PFSK-1 (cell line): ENCODE results near the gene JAG1.
A peak's percentile ranks its signal among the peaks of the same experiment; 100 is the strongest.

Experiments
- FOXP2 ChIP-seq: optimal IDR thresholded peaks from 2 replicates; pipeline ENCODE3; 2011; ENCODE audit warnings: borderline replicate concordance, control low read depth, inconsistent platforms; ENCODE audit not compliant: insufficient read depth; ENCODE audit errors: extremely low read length, extremely low read depth
- POLR2AphosphoS5 ChIP-seq: IDR thresholded peaks from 2 replicates; pipeline ENCODE4 v1.6.1; 2012; ENCODE audit warnings: low read depth, mild to moderate bottlenecking, control low read depth, low read length, moderate library complexity
- SIN3A ChIP-seq: IDR thresholded peaks from 2 replicates; pipeline ENCODE4 v1.6.1; 2012; ENCODE audit warnings: mild to moderate bottlenecking, low read length, moderate library complexity, borderline replicate concordance; ENCODE audit not compliant: insufficient read depth
- TAF1 ChIP-seq: IDR thresholded peaks from 2 replicates; pipeline ENCODE4 v1.6.1; 2012; ENCODE audit warnings: low read length, control low read depth, borderline replicate concordance; ENCODE audit not compliant: insufficient read depth
- TF ChIP-seq, protein P1 (sequence below), 2 experiments: IDR thresholded peaks; 2 replicates each; pipeline versions ENCODE4 v1.6.1 to v1.8.0; 2011 to 2012; ENCODE audit warnings: low read depth in 2 of 2, low read length in 2 of 2, control low read depth in 1 of 2, inconsistent platforms in 1 of 2, mild to moderate bottlenecking in 1 of 2, moderate library complexity in 1 of 2; ENCODE audit not compliant: insufficient read depth in 1 of 2

The JAG1 gene

DNA sequence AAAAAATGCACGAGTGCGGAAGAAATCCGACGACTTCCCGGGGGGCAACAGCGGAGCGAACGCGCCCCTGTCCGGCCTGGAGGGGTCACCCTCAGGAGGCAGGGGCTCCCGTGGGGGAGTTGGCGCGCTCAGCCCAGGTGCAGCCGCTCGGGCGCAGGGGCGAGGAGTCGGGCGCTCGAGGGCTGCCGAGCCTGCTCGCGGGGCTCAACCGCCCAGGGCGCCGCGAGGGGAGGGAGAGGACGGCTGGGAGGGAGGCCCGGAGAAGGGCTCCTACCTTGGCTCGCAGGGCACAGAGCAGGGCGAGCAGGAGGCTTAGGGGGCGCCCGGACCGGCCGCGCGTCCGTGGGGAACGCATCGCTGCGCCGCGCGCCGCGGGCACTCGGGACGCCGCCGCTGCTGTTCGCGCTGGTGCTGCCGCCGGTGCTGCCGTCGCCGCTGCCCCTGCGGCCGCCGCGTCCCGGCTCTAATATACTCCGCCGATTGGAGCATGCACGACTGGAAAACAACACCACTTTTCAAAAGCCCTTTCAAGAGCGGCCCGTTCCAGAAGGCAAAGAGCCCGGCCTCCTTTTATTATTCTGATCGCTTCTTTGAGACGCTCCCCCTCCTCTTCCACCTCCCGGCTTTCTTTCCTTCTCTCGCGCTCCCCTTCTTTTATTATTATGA lies 490 bp downstream of the JAG1 start:
- TF ChIP-seq FOXP2: no peak
- TF ChIP-seq, protein P1, sequence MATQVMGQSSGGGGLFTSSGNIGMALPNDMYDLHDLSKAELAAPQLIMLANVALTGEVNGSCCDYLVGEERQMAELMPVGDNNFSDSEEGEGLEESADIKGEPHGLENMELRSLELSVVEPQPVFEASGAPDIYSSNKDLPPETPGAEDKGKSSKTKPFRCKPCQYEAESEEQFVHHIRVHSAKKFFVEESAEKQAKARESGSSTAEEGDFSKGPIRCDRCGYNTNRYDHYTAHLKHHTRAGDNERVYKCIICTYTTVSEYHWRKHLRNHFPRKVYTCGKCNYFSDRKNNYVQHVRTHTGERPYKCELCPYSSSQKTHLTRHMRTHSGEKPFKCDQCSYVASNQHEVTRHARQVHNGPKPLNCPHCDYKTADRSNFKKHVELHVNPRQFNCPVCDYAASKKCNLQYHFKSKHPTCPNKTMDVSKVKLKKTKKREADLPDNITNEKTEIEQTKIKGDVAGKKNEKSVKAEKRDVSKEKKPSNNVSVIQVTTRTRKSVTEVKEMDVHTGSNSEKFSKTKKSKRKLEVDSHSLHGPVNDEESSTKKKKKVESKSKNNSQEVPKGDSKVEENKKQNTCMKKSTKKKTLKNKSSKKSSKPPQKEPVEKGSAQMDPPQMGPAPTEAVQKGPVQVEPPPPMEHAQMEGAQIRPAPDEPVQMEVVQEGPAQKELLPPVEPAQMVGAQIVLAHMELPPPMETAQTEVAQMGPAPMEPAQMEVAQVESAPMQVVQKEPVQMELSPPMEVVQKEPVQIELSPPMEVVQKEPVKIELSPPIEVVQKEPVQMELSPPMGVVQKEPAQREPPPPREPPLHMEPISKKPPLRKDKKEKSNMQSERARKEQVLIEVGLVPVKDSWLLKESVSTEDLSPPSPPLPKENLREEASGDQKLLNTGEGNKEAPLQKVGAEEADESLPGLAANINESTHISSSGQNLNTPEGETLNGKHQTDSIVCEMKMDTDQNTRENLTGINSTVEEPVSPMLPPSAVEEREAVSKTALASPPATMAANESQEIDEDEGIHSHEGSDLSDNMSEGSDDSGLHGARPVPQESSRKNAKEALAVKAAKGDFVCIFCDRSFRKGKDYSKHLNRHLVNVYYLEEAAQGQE (IDR thresholded peaks at IDR 0.05; ENCODE audit: insufficient read depth in 1 of 2, low read depth in 2 of 2, low read length in 2 of 2): no peak
- no peak for TF ChIP-seq SIN3A
- TF ChIP-seq POLR2AphosphoS5: no peak
- TF ChIP-seq TAF1: no peak

DNA sequence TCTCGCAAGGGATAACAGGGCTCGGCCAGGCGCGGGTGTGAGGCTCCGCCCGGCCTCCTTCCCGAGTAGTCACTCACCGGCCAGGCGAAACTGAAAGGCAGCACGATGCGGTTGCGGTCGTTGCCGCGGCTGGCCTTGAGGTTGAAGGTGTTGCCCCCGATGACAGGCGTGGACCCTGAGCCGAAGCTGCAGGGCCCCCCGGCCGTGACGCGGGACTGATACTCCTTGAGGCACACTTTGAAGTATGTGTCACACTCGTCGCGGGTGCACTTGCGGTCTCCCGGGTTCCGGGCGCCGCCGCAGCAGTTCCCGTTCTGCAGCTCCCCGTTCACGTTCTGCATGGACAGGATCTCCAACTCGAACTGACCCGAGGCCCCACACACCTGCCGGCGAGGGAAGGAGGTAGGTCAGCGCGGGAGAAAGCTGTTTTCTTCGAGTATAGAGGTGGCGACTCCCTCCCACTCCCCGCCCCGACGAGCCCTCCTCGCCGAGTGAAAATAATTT lies 1.1 kb downstream of the JAG1 start:
- TF ChIP-seq POLR2AphosphoS5 (no peak), TAF1 (no peak), SIN3A (no peak), FOXP2 (no peak)
- TF ChIP-seq, protein P1 (IDR thresholded peaks at IDR 0.05; ENCODE audit: insufficient read depth in 1 of 2, low read depth in 2 of 2, low read length in 2 of 2): no peak

DNA sequence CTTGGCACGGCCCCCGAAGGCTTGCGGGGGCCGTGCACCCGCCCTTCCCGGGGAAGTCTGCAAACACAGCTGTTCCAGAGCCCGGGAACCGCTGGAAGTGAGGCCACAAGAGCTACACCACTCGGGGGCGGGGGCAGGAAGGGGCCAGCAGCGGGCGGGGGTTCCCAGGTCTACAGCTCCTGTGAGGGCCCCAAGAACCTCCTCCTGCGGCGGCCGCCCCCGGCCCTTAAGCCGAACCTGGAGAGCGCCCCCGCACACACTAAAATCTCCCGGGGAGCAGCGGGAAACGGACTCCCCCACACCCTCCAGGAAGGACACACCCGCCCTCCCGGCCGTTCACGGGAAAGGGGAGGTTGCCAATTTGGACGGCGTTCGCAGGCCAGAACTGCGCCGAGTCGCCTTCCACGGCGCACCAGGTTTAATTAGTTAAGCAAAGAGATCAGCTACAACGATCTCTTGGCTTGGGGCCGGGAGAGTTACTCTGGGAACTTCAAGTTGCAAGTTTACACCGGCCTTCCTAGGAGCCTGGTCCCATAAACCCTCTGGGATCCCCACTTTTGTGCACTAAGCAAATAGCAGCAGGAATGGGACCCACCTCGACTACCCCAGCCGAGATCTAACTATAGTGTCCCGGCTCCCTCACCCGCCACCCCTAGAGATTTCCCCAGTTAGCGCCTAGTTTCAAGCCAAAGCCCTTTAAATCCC lies 1.7 kb downstream of the JAG1 start:
- TF ChIP-seq TAF1: no peak
- TF ChIP-seq, protein P1 (IDR thresholded peaks at IDR 0.05; ENCODE audit: insufficient read depth in 1 of 2, low read depth in 2 of 2, low read length in 2 of 2): no peak
- TF ChIP-seq POLR2AphosphoS5: no peak; the same call in 1 of the 2 replicates
- peak; percentile 75; the same call in 1 of the 2 replicates for TF ChIP-seq SIN3A
- TF ChIP-seq FOXP2: peak; percentile 26

DNA sequence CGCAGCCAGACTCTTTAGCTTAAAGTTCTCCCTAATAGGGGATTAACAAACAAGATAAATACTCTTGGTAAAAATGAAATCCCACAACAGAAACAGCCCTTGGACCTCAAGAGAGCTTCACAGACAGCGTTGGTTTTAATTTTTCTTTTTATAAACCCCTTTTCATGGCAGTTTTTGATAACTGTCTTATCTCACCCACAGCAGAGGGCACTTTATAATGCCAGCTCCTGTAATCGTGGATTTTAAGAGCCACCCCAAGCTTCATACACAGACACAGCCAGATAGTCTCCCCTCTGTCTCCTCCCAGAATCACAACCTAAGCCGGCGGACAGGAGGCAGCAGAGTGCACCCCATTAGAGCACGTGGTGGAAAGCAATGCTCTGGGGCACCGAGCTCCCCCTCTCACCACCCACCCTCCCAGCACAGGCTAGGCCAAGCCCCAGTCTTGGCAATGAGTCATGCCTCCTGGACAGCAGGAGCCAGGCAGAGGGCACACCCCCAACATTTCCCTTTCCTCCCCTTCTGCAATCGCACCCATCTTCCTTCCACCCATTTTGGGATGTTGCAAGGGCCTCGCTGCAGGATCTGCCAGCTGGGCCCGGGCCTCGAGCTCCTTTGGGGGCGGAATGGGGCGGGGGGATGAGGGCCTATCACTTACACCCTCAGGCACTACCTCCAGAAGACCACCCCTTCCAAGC lies 2.4 kb downstream of the JAG1 start:
- TF ChIP-seq SIN3A (no peak), FOXP2 (no peak), POLR2AphosphoS5 (no peak), TAF1 (no peak)
- TF ChIP-seq, protein P1 (IDR thresholded peaks at IDR 0.05; ENCODE audit: insufficient read depth in 1 of 2, low read depth in 2 of 2, low read length in 2 of 2): no peak
